Skeletal muscle tissue (tissue), 4 donors: ENCODE data around the gene GDF2. TPM values are rescaled to one million over a fixed set of nuclear protein-coding genes. Genes with fewer than 3 reads are reported as not detected.

Source experiments
- H3K27ac ChIP-seq: one replicate; pipeline ENCODE4 v1.7.0; 2013; ENCODE audit warnings: mild to moderate bottlenecking, low read depth, low read length, inconsistent platforms
- H3K27me3 ChIP-seq, 3 donors: one replicate each; pipeline ENCODE4 v1.7.0; 2013; ENCODE audit warnings: low read length in 3 of 3; ENCODE audit not compliant: control insufficient read depth in 3 of 3, insufficient read depth in 3 of 3
- H3K36me3 ChIP-seq, 3 donors: one replicate each; pipeline ENCODE4 v1.7.0; 2013; ENCODE audit warnings: low read length in 3 of 3; ENCODE audit not compliant: control insufficient read depth in 3 of 3, insufficient read depth in 3 of 3
- H3K4me1 ChIP-seq, 3 donors: one replicate each; pipeline ENCODE4 v1.7.0; 2013; ENCODE audit warnings: low read length in 3 of 3, mild to moderate bottlenecking in 3 of 3; ENCODE audit not compliant: control insufficient read depth in 3 of 3, insufficient read depth in 3 of 3
- H3K4me3 ChIP-seq, 3 donors: one replicate each; pipeline ENCODE4 v1.7.0; 2013; ENCODE audit warnings: low read length in 3 of 3
- H3K9ac ChIP-seq, 3 donors: one replicate each; pipeline ENCODE4 v1.7.0; 2013; ENCODE audit warnings: low read length in 3 of 3, mild to moderate bottlenecking in 3 of 3, moderate library complexity in 2 of 3, low read depth in 1 of 3
- H3K9me3 ChIP-seq, 3 donors: one replicate each; pipeline ENCODE4 v1.7.0; 2013; ENCODE audit warnings: low read length in 3 of 3; ENCODE audit not compliant: control insufficient read depth in 3 of 3
- total RNA-seq: library from RNA; depleted of rRNA; stranded (reverse); fragments of >200 nt; gene quantifications from one replicate; pipeline ENCODE4 v1.2.3, GENCODE V29; 2014
- donor health status: Osteomylitis.

The GDF2 gene
- total RNA-seq, 1 donor from 2014 or later: not detected

DNA sequence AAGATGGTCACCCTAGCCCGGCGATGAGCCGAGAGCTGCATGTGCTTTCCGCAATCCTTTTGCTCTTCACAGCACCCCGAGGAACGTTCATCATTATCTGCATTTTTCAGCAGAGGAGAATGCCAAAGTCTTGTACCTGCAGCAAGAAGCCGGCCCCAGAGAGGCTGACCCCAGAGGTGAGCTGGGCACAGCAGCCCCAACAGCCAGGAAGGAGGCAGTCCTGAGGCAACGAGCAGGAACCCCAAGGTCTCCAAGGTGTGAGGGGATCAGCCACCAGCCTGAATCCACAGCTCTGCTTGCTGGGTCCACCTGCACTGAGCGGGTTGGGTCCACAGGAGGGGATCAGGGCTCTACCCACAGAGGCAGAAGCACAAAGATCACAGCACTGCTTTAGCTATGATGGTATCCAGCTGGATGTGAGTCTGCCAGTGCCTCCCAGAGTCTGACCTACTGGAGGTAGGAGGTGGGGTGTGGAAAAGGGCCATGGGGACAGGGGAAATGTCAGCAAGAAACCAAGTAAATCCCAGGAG lies 39.1 kb upstream of the GDF2 start:
- Histone ChIP-seq H3K36me3 (no peaks in the 10 kb centered on the region), H3K9me3 (no peaks in the 10 kb centered on the region), H3K27ac (no peak overlapping the region), H3K4me3 (no peak overlapping the region), H3K9ac (no peak overlapping the region), H3K27me3 (peaks cover 3 to 14% (median 5%) of the 10 kb centered on the region in 3 donors), H3K4me1 (peaks cover 0 to 12% (median 7%) of the 10 kb centered on the region in 3 donors)

DNA sequence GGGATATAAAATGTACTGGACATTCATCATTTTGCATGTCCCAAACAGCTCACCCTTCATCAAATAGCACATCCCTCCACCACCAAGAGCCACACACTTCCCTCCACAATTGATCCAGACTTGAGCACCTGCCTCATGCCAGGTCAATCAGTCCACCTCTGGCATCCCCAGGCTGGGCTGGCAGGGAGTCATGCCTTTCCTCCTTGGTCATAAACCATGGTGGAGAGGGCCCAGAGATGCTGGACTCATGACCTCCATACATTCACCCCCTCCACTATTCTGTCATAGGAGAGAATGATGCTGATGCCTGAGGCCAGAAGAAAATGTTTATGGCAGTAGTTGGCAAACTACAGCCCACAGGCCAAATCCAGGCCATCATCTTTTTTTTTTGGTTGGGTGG lies 38.4 kb upstream of the GDF2 start:
- Histone ChIP-seq H3K36me3 (no peaks in the 10 kb centered on the region), H3K4me1 (peaks cover 0 to 8% (median 4%) of the 10 kb centered on the region in 3 donors), H3K27me3 (peaks cover 3 to 14% (median 5%) of the 10 kb centered on the region in 3 donors), H3K9ac (no peak overlapping the region), H3K9me3 (no peaks in the 10 kb centered on the region), H3K27ac (no peak overlapping the region), H3K4me3 (no peak overlapping the region)

DNA sequence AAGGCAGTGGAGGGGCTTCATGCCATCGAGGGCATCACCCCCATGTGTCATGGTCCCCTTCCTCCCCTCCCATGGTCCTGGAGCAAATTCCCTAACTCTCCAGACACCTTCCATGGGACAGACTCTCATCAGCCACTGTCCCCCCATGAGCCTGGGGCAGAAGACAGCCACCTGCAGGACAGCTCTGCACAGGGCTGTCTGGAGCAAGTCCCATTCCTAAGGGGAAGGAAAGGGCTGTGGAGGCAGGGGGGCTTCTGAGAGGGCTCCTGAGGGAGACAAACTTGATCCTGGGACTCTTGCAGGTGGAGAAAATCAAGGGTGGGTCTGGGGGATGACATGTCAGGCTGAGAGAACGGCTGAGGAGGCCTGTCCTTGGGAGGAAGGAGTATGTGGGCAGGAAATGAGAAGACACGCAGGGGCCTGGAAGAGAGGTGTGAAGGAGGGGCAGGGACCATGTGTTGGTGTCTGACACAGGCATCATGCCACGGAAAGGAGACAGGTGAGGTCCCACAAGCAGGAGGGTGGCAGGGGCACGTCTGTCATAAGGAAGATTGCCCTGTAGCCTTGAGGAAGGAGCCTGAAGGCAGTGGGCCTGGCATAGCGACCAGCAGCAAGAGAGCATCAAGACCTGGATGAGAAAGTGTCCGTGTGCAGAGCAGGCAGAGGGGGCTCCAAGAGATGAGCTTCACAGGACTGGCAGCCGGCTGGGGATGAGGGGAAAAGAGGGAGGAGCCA lies 36.7 kb upstream of the GDF2 start:
- no peak overlapping the region for H3K4me3 ChIP-seq
- H3K9ac ChIP-seq: no peak overlapping the region
- no peaks in the 10 kb centered on the region for H3K36me3 ChIP-seq
- H3K9me3 ChIP-seq: no peaks in the 10 kb centered on the region
- peaks cover 0 to 11% (median 4%) of the 10 kb centered on the region in 3 donors for H3K4me1 ChIP-seq
- peaks cover 3 to 20% (median 5%) of the 10 kb centered on the region in 3 donors for H3K27me3 ChIP-seq
- H3K27ac ChIP-seq: no peak overlapping the region

DNA sequence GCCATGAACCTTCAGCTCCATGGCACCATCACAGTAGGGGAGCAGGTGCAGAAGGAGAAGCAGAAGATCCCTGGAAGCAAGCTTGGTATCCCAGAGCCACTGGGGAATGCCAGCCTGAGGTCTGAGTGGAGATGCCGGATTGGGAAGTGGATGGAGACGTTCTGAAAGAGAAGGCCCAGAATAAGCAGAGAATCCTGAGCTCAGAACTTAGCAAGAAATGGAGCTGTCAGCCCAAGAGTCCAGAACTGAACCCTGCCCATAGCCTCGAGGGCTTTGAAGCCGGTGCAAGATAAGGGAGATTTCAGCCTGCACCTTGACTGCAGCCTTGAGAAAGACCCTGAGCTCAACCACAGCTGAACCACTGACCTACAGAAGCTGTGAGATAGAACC lies 36.1 kb upstream of the GDF2 start:
- no peaks in the 10 kb centered on the region for H3K36me3 ChIP-seq
- H3K27ac ChIP-seq: no peak overlapping the region
- H3K4me1 ChIP-seq: peaks cover 0 to 17% (median 4%) of the 10 kb centered on the region in 3 donors
- peaks cover 3 to 20% (median 5%) of the 10 kb centered on the region in 3 donors for H3K27me3 ChIP-seq
- H3K4me3 ChIP-seq: no peak overlapping the region
- H3K9ac ChIP-seq: no peak overlapping the region
- H3K9me3 ChIP-seq: no peaks in the 10 kb centered on the region

DNA sequence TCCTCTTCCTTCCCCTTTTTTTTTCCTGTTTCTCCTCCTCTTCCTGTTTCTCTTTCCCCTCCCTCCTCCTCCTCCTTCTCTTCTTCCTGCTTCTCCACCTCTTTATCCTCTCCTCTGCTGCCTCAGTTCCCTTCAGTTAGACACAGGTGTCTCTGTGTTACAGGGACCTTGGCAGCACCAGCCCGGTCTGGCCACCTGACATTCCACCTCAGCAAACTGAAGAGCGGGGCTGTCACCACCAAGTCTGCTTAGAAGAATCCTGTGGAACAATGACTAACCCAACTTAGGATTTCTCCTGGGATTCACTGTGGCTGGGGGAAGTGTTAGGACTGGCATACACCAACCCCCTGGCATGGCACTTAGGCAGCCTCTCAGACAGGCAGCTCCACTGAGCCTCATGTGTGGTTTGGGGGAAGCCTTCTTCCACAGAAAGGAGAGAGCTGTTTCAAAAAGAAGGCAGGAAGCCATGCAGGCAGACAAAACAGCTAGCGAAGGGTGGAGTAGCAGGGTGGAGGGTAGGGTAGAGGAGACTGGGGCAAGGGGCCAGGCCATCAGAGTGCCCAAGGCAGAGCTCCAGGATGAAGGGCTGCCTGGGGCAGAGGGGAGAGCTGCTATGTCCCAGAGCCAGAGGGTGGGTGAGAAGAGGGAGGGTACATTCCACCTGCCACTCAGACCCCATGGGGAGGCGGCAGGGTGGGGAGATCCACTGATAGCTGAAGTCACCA lies 35.5 kb upstream of the GDF2 start:
- Histone ChIP-seq H3K27me3 (peaks cover 3 to 20% (median 5%) of the 10 kb centered on the region in 3 donors), H3K4me1 (peaks cover 2 to 19% (median 4%) of the 10 kb centered on the region in 3 donors), H3K36me3 (no peaks in the 10 kb centered on the region), H3K4me3 (no peak overlapping the region), H3K27ac (no peak overlapping the region), H3K9me3 (no peaks in the 10 kb centered on the region), H3K9ac (no peak overlapping the region)

DNA sequence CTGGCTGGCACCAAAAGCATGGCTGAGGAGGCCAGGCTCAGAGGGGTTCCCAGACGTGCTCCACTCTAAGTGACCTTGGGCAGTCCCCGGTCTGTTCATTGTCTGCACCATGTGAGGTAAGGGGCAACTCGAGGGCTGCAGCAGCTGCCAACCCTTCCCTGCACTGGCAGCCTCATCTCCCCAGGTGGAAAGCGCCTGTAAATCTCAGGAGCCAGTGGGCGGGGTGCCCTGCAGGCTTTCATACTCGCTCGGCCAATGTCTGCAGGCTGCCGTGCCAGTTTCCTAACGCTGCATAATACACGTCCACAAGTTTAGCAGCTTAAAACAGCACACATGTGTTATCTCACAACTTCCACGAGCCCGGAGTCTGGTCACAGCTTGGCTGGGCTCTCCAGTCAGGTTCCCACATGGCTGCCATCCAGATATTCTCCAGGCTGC lies 34.9 kb upstream of the GDF2 start:
- no peak overlapping the region for H3K4me3 ChIP-seq
- H3K9me3 ChIP-seq: no peaks in the 10 kb centered on the region
- H3K4me1 ChIP-seq: peaks cover 2 to 19% (median 4%) of the 10 kb centered on the region in 3 donors
- no peak overlapping the region for H3K9ac ChIP-seq
- peaks cover 3 to 20% (median 5%) of the 10 kb centered on the region in 3 donors for H3K27me3 ChIP-seq
- no peaks in the 10 kb centered on the region for H3K36me3 ChIP-seq
- no peak overlapping the region for H3K27ac ChIP-seq

DNA sequence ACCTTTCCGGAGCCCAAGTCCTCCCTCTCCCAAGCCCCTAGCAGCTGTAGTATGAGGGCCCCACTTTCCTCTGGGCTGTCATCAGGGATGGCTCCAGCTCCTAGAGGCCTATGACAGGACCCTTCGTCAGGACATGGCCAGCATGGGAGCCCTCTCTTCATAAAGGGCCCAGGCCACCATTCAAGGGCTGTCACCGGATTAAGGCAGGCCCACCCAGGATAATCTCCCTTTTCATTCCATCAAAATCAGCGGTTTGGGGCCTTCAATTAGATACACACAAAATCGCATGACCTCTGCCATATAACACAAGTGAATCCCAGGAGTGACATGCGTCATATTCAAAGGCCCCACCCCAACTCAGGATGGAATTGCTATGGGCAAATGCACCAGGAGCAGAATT lies 34.4 kb upstream of the GDF2 start:
- Histone ChIP-seq H3K27ac (no peak overlapping the region), H3K4me1 (peaks cover 2 to 19% (median 4%) of the 10 kb centered on the region in 3 donors), H3K4me3 (no peak overlapping the region)

DNA sequence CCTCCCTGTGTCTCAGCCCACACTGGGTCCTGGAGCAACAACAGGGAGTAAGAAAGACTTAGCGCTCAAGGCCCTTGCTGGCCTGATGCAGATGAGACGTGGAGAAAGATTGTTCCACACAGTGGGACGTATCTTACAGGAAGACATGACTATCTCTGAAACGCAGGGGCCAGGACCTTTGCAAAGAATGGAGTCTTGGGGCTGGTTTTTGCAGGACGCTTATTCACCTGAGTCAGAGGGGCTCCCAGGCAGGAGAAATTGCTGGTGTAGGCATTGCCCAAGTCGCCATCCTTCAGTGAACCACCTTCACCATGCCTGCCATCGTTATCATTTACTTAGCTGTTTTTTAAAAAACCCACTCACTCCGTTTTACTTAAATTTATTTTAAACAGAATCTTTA lies 34.0 kb upstream of the GDF2 start:
- Histone ChIP-seq H3K9ac (no peak overlapping the region), H3K4me1 (peaks cover 2 to 19% (median 4%) of the 10 kb centered on the region in 3 donors), H3K27me3 (peaks cover 3 to 15% (median 5%) of the 10 kb centered on the region in 3 donors), H3K9me3 (no peaks in the 10 kb centered on the region), H3K4me3 (no peak overlapping the region), H3K27ac (no peak overlapping the region), H3K36me3 (no peaks in the 10 kb centered on the region)

More for the DNA sequence above, 34.4 kb upstream of the GDF2 start:
- Histone ChIP-seq H3K27me3 (peaks cover 3 to 17% (median 5%) of the 10 kb centered on the region in 3 donors), H3K9me3 (no peaks in the 10 kb centered on the region), H3K36me3 (no peaks in the 10 kb centered on the region), H3K9ac (no peak overlapping the region)

DNA sequence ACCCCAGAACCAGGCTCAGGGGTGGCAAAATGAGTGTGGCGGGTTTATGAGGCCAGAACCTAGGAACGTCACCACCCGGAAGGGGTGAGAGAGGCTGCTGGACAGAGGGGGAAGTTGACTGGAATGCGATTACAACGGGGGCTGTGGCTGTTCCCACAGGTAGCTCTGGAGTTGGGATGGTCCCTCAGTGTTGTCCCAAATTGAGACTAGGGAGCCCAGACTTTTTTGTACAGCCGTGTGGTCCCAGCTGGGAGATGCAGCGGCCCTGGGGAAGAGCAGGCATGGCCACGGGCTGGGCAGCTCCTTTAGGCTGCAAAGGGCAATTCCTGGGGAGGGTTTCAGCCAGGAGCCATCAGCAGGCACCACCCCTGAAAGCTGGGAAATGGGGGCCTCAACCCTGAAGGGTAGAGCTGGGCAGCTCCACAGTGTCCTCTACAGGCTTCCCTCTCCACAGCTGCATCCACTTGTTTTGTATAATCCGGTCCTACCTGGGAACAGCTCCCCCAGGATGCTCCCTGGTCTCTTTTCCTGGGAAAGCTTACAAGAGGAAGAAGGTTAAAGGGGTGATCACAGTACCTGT lies 33.2 kb upstream of the GDF2 start:
- no peak overlapping the region for H3K27ac ChIP-seq
- H3K9ac ChIP-seq: no peak overlapping the region
- no peaks in the 10 kb centered on the region for H3K9me3 ChIP-seq
- peaks cover 3 to 15% (median 5%) of the 10 kb centered on the region in 3 donors for H3K27me3 ChIP-seq
- H3K4me1 ChIP-seq: peaks cover 2 to 19% (median 4%) of the 10 kb centered on the region in 3 donors
- no peaks in the 10 kb centered on the region for H3K36me3 ChIP-seq
- H3K4me3 ChIP-seq: no peak overlapping the region
